ENCODE data around the gene GPR176.

Gene GPR176

GRCh38 chr15:39859636-39860035, 60.4 kb downstream of the GPR176 start:
- Histone ChIP-seq H3K9me3 (ENCODE audit: insufficient read depth, low read depth, low read length) (no peaks in the 10 kb centered on the region), H2AFZ (ENCODE audit: insufficient read depth, low read length, poor library complexity) (no peak overlapping the region), H3K36me3 (ENCODE audit: control insufficient read depth in 1 of 2, insufficient read depth in 2 of 2, low read length in 2 of 2) (no peaks in the 10 kb centered on the region), H3K4me3 (ENCODE audit: low read depth, low read length) (no peak overlapping the region), H3K9ac (ENCODE audit: low read length) (no peak overlapping the region), H4K12ac (ENCODE audit: low read depth, low read length) (no peak overlapping the region), H3K4ac (ENCODE audit: low read depth, low read length) (no peak overlapping the region), H3K27ac (ENCODE audit: low read depth, low read length) (no peak overlapping the region), H3K79me2 (ENCODE audit: control insufficient read depth, insufficient read depth, low read length, poor library complexity) (no peaks in the 10 kb centered on the region), H4K91ac (ENCODE audit: low read depth, low read length) (no peak overlapping the region), H2BK12ac (ENCODE audit: low read length) (no peak overlapping the region), H2BK5ac (ENCODE audit: low read depth, low read length, poor library complexity) (no peak overlapping the region), H3K4me2 (ENCODE audit: low read length) (no peak overlapping the region), H3K18ac (ENCODE audit: low read length) (no peak overlapping the region), H2AK5ac (ENCODE audit: low read length) (no peak overlapping the region), H4K8ac (ENCODE audit: low read depth, low read length) (no peak overlapping the region), H3K23ac (ENCODE audit: low read length) (no peak overlapping the region), H2BK120ac (ENCODE audit: insufficient read depth, low read length, poor library complexity) (no peak overlapping the region), H3K14ac (ENCODE audit: low read length) (no peak overlapping the region), H3K27me3 (ENCODE audit: insufficient read depth, low read length) (no peaks in the 10 kb centered on the region), H3K79me1 (ENCODE audit: low read length) (no peaks in the 10 kb centered on the region), H3K4me1 (ENCODE audit: control insufficient read depth in 1 of 2, insufficient read depth in 2 of 2, low read length in 2 of 2) (no peaks in the 10 kb centered on the region)
- no peak for DNase-seq
- no CpG with 5 or more reads among the region's 4 CpGs for whole genome bisulfite sequencing (ENCODE audit: extremely low coverage, insufficient coverage, insufficient read length)

GRCh38 chr15:39857132-39857531, 62.9 kb downstream of the GPR176 start:
- WGBS (ENCODE audit: extremely low coverage, insufficient coverage, insufficient read length): no CpG with 5 or more reads among the region's 1 CpG
- no peak overlapping the region for H3K4ac ChIP-seq (ENCODE audit: low read depth, low read length)
- H2BK5ac ChIP-seq (ENCODE audit: low read depth, low read length, poor library complexity): no peak overlapping the region
- H3K14ac ChIP-seq (ENCODE audit: low read length): no peak overlapping the region
- no peak for DNase-seq
- H3K9ac ChIP-seq (ENCODE audit: low read length): no peak overlapping the region
- H3K27ac ChIP-seq (ENCODE audit: low read depth, low read length): no peak overlapping the region
- no peak overlapping the region for H4K8ac ChIP-seq (ENCODE audit: low read depth, low read length)
- no peak overlapping the region for H2AK5ac ChIP-seq (ENCODE audit: low read length)
- H3K4me1 ChIP-seq (ENCODE audit: control insufficient read depth in 1 of 2, insufficient read depth in 2 of 2, low read length in 2 of 2): no peaks in the 10 kb centered on the region
- no peak overlapping the region for H2BK12ac ChIP-seq (ENCODE audit: low read length)
- H3K9me3 ChIP-seq (ENCODE audit: insufficient read depth, low read depth, low read length): no peaks in the 10 kb centered on the region
- H3K79me1 ChIP-seq (ENCODE audit: low read length): no peaks in the 10 kb centered on the region
- H4K12ac ChIP-seq (ENCODE audit: low read depth, low read length): no peak overlapping the region
- H3K4me3 ChIP-seq (ENCODE audit: low read depth, low read length): no peak overlapping the region
- H4K91ac ChIP-seq (ENCODE audit: low read depth, low read length): no peak overlapping the region
- H3K18ac ChIP-seq (ENCODE audit: low read length): no peak overlapping the region
- H3K36me3 ChIP-seq (ENCODE audit: control insufficient read depth in 1 of 2, insufficient read depth in 2 of 2, low read length in 2 of 2): no peaks in the 10 kb centered on the region
- H2AFZ ChIP-seq (ENCODE audit: insufficient read depth, low read length, poor library complexity): no peak overlapping the region
- H2BK120ac ChIP-seq (ENCODE audit: insufficient read depth, low read length, poor library complexity): no peak overlapping the region
- H3K4me2 ChIP-seq (ENCODE audit: low read length): no peak overlapping the region
- H3K23ac ChIP-seq (ENCODE audit: low read length): no peak overlapping the region
- no peaks in the 10 kb centered on the region for H3K27me3 ChIP-seq (ENCODE audit: insufficient read depth, low read length)
- H3K79me2 ChIP-seq (ENCODE audit: control insufficient read depth, insufficient read depth, low read length, poor library complexity): no peaks in the 10 kb centered on the region

- WGBS (ENCODE audit: extremely low coverage, insufficient coverage, insufficient read length): no CpG with 5 or more reads among the region's 3 CpGs
- no peak overlapping the region for H3K27ac ChIP-seq (ENCODE audit: low read depth, low read length)
- no peak overlapping the region for H2AFZ ChIP-seq (ENCODE audit: insufficient read depth, low read length, poor library complexity)
- H2BK12ac ChIP-seq (ENCODE audit: low read length): no peak overlapping the region
- no peak overlapping the region for H2BK5ac ChIP-seq (ENCODE audit: low read depth, low read length, poor library complexity)
- H4K12ac ChIP-seq (ENCODE audit: low read depth, low read length): no peak overlapping the region
- H4K8ac ChIP-seq (ENCODE audit: low read depth, low read length): no peak overlapping the region
- H3K9ac ChIP-seq (ENCODE audit: low read length): no peak overlapping the region
- no peak overlapping the region for H3K4me3 ChIP-seq (ENCODE audit: low read depth, low read length)
- H3K18ac ChIP-seq (ENCODE audit: low read length): no peak overlapping the region
- H3K27me3 ChIP-seq (ENCODE audit: insufficient read depth, low read length): no peaks in the 10 kb centered on the region
- no peak overlapping the region for H4K91ac ChIP-seq (ENCODE audit: low read depth, low read length)
- H3K23ac ChIP-seq (ENCODE audit: low read length): no peak overlapping the region
- no peak for DNase-seq
- no peak overlapping the region for H3K4ac ChIP-seq (ENCODE audit: low read depth, low read length)
- no peaks in the 10 kb centered on the region for H3K79me2 ChIP-seq (ENCODE audit: control insufficient read depth, insufficient read depth, low read length, poor library complexity)
- H3K14ac ChIP-seq (ENCODE audit: low read length): no peak overlapping the region
- H3K4me1 ChIP-seq (ENCODE audit: control insufficient read depth in 1 of 2, insufficient read depth in 2 of 2, low read length in 2 of 2): no peaks in the 10 kb centered on the region
- no peak overlapping the region for H2BK120ac ChIP-seq (ENCODE audit: insufficient read depth, low read length, poor library complexity)
- no peak overlapping the region for H2AK5ac ChIP-seq (ENCODE audit: low read length)
- H3K79me1 ChIP-seq (ENCODE audit: low read length): no peaks in the 10 kb centered on the region
- no peak overlapping the region for H3K4me2 ChIP-seq (ENCODE audit: low read length)
- H3K36me3 ChIP-seq (ENCODE audit: control insufficient read depth in 1 of 2, insufficient read depth in 2 of 2, low read length in 2 of 2): no peaks in the 10 kb centered on the region
- no peaks in the 10 kb centered on the region for H3K9me3 ChIP-seq (ENCODE audit: insufficient read depth, low read depth, low read length)
Measured at GRCh38 chr15:39856357-39856756, 63.7 kb downstream of the GPR176 start.

- Histone ChIP-seq H3K9ac (ENCODE audit: low read length) (no peak overlapping the region), H3K23ac (ENCODE audit: low read length) (no peak overlapping the region), H3K36me3 (ENCODE audit: control insufficient read depth in 1 of 2, insufficient read depth in 2 of 2, low read length in 2 of 2) (no peaks in the 10 kb centered on the region), H3K14ac (ENCODE audit: low read length) (no peak overlapping the region), H4K91ac (ENCODE audit: low read depth, low read length) (no peak overlapping the region), H3K79me1 (ENCODE audit: low read length) (no peaks in the 10 kb centered on the region), H3K4me1 (ENCODE audit: control insufficient read depth in 1 of 2, insufficient read depth in 2 of 2, low read length in 2 of 2) (no peaks in the 10 kb centered on the region), H2BK12ac (ENCODE audit: low read length) (no peak overlapping the region), H3K4me2 (ENCODE audit: low read length) (no peak overlapping the region), H4K12ac (ENCODE audit: low read depth, low read length) (no peak overlapping the region), H3K9me3 (ENCODE audit: insufficient read depth, low read depth, low read length) (no peaks in the 10 kb centered on the region), H3K18ac (ENCODE audit: low read length) (no peak overlapping the region), H2BK120ac (ENCODE audit: insufficient read depth, low read length, poor library complexity) (no peak overlapping the region), H2AFZ (ENCODE audit: insufficient read depth, low read length, poor library complexity) (no peak overlapping the region), H3K27ac (ENCODE audit: low read depth, low read length) (no peak overlapping the region), H4K8ac (ENCODE audit: low read depth, low read length) (no peak overlapping the region), H3K4ac (ENCODE audit: low read depth, low read length) (no peak overlapping the region), H3K27me3 (ENCODE audit: insufficient read depth, low read length) (no peaks in the 10 kb centered on the region), H2AK5ac (ENCODE audit: low read length) (no peak overlapping the region), H2BK5ac (ENCODE audit: low read depth, low read length, poor library complexity) (no peak overlapping the region), H3K79me2 (ENCODE audit: control insufficient read depth, insufficient read depth, low read length, poor library complexity) (no peaks in the 10 kb centered on the region), H3K4me3 (ENCODE audit: low read depth, low read length) (no peak overlapping the region)
- no peak for DNase-seq
- WGBS (ENCODE audit: extremely low coverage, insufficient coverage, insufficient read length): no CpG with 5 or more reads among the region's 2 CpGs
Measured at GRCh38 chr15:39855400-39855799, 64.7 kb downstream of the GPR176 start.
